Mesothelial cell of epicardium (in vitro differentiated cells): Measurements from ENCODE around the gene SYNE2. TPM values are rescaled to one million over a fixed set of nuclear protein-coding genes. Genes with fewer than 3 reads are reported as not detected.

Source experiments
- DNase-seq, 2 experiments: peaks; one replicate each; pipeline ENCODE4 v3.0.0; 2021; ENCODE audit warnings: low spot score in 2 of 2; ENCODE audit not compliant: unreplicated experiment in 2 of 2
- H3K27ac Mint-ChIP-seq: 2 replicates; pipeline ENCODE4 v1.8.0; 2021; ENCODE audit warnings: mixed read lengths
- H3K27me3 Mint-ChIP-seq: 2 replicates; pipeline ENCODE4 v1.8.0; 2021; ENCODE audit warnings: low read depth, mixed read lengths
- H3K36me3 Mint-ChIP-seq: 2 replicates; pipeline ENCODE4 v1.8.0; 2021; ENCODE audit warnings: mixed read lengths
- H3K4me1 Mint-ChIP-seq: 2 replicates; pipeline ENCODE4 v1.8.0; 2021; ENCODE audit warnings: mixed read lengths
- H3K4me3 Mint-ChIP-seq: 2 replicates; pipeline ENCODE4 v1.8.0; 2021; ENCODE audit warnings: mild to moderate bottlenecking, moderate library complexity, mixed read lengths
- H3K9me3 Mint-ChIP-seq: 2 replicates; pipeline ENCODE4 v1.8.0; 2021; ENCODE audit warnings: mixed read lengths
- total RNA-seq: library from RNA; stranded (reverse); gene quantifications from 3 replicates; pipeline ENCODE4 v1.2.1, GENCODE V29; 2021
- TF ChIP-seq, protein P1 (sequence below): fragments of 200-600 bp; sonication (generic); IDR thresholded peaks from one replicate; pipeline ENCODE4 v1.5.0; 2021; ENCODE audit warnings: antibody characterized with exemption; ENCODE audit not compliant: unreplicated experiment

Gene SYNE2
- total RNA-seq, 1 donor from 2014 or later = 87.1 TPM

DNA sequence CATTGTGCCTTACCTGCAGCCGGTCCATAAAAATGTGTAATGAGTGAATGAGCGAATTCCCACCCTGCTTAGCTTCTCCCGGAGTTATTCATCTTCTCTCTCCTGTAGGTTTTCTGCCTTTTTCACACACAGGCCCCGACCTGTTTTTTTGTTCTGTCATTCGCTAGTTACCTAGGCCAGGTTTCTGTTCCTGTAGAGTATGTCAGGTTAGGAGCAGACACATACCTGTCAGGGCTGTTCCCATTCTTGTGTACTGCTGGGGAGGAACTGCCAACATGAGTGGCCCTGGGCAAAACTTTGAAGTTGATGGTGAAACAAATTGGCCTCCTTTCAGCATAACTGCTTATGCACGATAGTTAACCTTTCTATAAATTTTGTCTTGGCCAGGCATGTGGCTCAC, 140.1 kb downstream of the SYNE2 start:
- TF ChIP-seq, protein P1, sequence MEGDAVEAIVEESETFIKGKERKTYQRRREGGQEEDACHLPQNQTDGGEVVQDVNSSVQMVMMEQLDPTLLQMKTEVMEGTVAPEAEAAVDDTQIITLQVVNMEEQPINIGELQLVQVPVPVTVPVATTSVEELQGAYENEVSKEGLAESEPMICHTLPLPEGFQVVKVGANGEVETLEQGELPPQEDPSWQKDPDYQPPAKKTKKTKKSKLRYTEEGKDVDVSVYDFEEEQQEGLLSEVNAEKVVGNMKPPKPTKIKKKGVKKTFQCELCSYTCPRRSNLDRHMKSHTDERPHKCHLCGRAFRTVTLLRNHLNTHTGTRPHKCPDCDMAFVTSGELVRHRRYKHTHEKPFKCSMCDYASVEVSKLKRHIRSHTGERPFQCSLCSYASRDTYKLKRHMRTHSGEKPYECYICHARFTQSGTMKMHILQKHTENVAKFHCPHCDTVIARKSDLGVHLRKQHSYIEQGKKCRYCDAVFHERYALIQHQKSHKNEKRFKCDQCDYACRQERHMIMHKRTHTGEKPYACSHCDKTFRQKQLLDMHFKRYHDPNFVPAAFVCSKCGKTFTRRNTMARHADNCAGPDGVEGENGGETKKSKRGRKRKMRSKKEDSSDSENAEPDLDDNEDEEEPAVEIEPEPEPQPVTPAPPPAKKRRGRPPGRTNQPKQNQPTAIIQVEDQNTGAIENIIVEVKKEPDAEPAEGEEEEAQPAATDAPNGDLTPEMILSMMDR = no peak
- DNase-seq = no peak
- Mint-ChIP-seq H3K9me3 (no peaks in the 10 kb centered on the region), H3K4me3 (no peak overlapping the region), H3K36me3 (peaks cover 29% of the 10 kb centered on the region), H3K27me3 (no peaks in the 10 kb centered on the region), H3K27ac (no peak overlapping the region), H3K4me1 (peaks cover 3% of the 10 kb centered on the region)

DNA sequence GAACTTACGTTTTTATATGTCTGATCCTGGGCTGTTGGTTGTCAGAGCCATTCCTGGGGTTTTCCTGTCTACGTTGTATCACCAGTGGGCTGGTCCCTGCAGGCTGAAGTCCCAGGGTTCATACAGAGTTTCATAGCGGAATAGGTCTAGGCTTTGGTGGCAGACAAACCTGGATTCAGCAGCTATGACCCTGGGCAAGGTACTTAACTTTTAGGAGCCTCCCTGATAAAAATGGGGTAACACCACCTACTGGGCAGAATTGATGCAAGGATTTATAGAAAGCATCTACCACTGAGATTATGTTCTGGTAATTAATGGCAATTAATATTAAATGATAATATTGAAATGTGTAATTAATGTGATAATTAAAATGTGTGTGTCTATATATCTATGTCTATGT, 141.2 kb downstream of the SYNE2 start:
- H3K4me1 Mint-ChIP-seq = peaks cover 3% of the 10 kb centered on the region
- H3K27me3 Mint-ChIP-seq = no peaks in the 10 kb centered on the region
- DNase-seq = no peak
- no peak overlapping the region for H3K4me3 Mint-ChIP-seq
- TF ChIP-seq, protein P1 = peak; percentile 10
- H3K27ac Mint-ChIP-seq = no peak overlapping the region
- no peaks in the 10 kb centered on the region for H3K9me3 Mint-ChIP-seq
- H3K36me3 Mint-ChIP-seq = peaks cover 28% of the 10 kb centered on the region

DNA sequence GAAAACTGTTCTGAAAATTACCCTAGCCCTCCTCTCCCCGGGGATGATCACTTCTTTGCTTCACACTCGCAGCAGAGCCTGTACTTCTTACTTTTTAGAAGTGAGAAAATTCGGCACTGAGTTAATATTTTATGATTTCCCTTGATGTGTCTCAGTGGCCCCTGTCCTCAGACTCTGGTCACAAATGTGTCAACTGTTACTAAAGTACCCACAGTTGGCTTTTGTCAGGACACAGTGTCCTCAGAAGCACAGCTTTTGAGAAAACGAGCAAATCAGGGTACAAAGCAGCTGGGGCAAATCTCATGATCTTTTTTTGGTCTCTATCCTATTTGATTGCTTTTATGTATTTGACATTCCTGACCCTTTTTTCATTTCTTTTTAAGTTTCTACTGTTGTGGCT, 142.5 kb downstream of the SYNE2 start:
- Mint-ChIP-seq H3K4me3 (no peak overlapping the region), H3K4me1 (peaks cover 3% of the 10 kb centered on the region), H3K27ac (no peak overlapping the region), H3K27me3 (no peaks in the 10 kb centered on the region), H3K9me3 (peaks cover under 1% of the 10 kb centered on the region), H3K36me3 (peaks cover 37% of the 10 kb centered on the region)
- DNase-seq = no peak
- TF ChIP-seq, protein P1 = no peak

DNA sequence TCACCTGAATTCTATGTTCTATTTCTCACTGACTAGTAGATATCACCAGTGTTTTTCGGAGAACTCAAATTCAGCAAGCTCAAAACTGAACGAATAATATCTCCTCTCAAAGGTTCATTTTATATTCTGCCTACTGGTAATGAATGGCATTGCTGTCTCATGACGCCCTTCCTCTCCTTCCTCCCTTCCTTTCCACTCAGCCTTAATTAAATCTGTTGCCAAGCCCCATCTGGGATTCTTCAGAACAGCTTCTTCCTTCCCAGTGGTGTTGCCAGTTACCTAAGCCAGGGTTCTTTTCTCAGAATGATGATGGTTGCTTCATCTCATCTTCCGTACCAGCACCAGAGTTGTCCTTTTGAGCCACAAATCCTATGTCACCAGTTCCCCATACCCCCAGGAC, 143.2 kb downstream of the SYNE2 start:
- TF ChIP-seq, protein P1 = no peak
- H3K27me3 Mint-ChIP-seq = no peaks in the 10 kb centered on the region
- no peak for DNase-seq
- H3K27ac Mint-ChIP-seq = no peak overlapping the region
- no peak overlapping the region for H3K4me3 Mint-ChIP-seq
- peaks cover 4% of the 10 kb centered on the region for H3K9me3 Mint-ChIP-seq
- peaks cover 40% of the 10 kb centered on the region for H3K36me3 Mint-ChIP-seq
- peaks cover 3% of the 10 kb centered on the region for H3K4me1 Mint-ChIP-seq

DNA sequence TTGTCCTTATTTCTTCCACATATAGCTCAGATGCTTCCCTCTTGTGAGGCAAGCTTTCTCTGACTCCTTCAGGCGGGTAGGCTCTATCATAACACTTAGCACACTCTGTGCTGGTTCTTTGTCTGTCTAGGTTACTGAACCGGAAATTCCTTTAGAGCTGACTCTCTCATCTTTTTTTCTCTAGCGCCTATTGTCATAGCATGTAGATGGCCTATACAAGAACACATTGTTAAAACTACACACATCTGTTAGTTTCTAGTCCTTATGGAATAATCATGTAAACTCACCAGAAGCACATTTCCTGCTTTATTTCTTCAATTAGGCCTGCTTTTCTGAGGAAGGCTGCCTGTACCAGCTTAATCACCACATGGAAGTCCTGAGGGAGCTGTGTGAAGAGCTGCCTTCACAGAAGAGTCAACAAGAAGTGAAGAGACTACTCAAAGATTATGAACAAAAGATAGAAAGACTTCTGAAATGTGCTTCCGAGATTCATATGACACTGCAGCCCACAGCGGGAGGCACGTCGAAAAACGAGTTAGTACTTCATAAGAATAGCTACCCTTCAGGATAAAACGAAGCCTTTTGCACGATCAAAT, 143.9 kb downstream of the SYNE2 start:
- H3K27me3 Mint-ChIP-seq = no peaks in the 10 kb centered on the region
- peaks cover 3% of the 10 kb centered on the region for H3K4me1 Mint-ChIP-seq
- no peak overlapping the region for H3K4me3 Mint-ChIP-seq
- H3K36me3 Mint-ChIP-seq = peaks cover 43% of the 10 kb centered on the region
- no peak overlapping the region for H3K27ac Mint-ChIP-seq
- DNase-seq = no peak
- TF ChIP-seq, protein P1 = no peak
- H3K9me3 Mint-ChIP-seq = peaks cover 4% of the 10 kb centered on the region

DNA sequence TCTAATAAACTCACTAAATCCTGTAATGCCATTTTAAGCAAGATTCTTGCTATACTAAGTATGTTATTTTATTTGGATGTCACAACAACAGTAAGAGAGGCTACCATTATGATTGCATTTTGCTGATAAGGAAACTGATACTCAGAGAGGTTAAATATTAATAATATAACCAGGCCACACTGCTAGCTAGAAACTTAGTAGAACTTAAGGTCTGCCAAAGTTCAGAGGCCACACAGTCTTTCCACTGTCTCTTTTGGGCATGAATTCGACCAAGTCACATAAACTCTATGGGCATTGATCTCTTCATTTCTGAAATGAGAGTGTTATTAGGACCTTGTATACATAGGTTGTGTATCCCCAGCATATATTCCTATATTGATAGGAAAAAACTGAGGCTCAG, 147.9 kb downstream of the SYNE2 start:
- H3K4me3 Mint-ChIP-seq = no peak overlapping the region
- TF ChIP-seq, protein P1 = no peak
- H3K36me3 Mint-ChIP-seq = peaks cover 57% of the 10 kb centered on the region
- H3K4me1 Mint-ChIP-seq = no peaks in the 10 kb centered on the region
- no peak overlapping the region for H3K27ac Mint-ChIP-seq
- no peak for DNase-seq
- no peaks in the 10 kb centered on the region for H3K27me3 Mint-ChIP-seq
- H3K9me3 Mint-ChIP-seq = peaks cover 4% of the 10 kb centered on the region
